NCI-H1694 treated with DMSO at 0.1 percent for 48 hours (cell line): ENCODE results near the gene CYTH3.

Source experiments
- DNase-seq: peaks from one replicate; lab custom pipeline; 2025; lab: John Stamatoyannopoulos, UW

The CYTH3 gene

GRCh38 chr7:6165521-6166320, 106.7 kb downstream of the CYTH3 start:
- DNase-seq, result no peak

- no peak for DNase-seq
Observed at GRCh38 chr7:6165075-6165474, 107.3 kb downstream of the CYTH3 start.

GRCh38 chr7:6164491-6164890, 107.9 kb downstream of the CYTH3 start:
- DNase-seq, result no peak

GRCh38 chr7:6164010-6164409, 108.4 kb downstream of the CYTH3 start:
- no peak for DNase-seq

GRCh38 chr7:6163402-6163801, 109.0 kb downstream of the CYTH3 start:
- DNase-seq, result no peak

- no peak for DNase-seq
Observed at GRCh38 chr7:6162650-6163366, 109.6 kb downstream of the CYTH3 start.

- no peak for DNase-seq
Observed at GRCh38 chr7:6162331-6162620, 110.1 kb downstream of the CYTH3 start.

GRCh38 chr7:6161463-6162330, 110.7 kb downstream of the CYTH3 start:
- DNase-seq, result no peak

GRCh38 chr7:6160191-6160623, 112.2 kb downstream of the CYTH3 start:
- DNase-seq, result peak; percentile 12

- DNase-seq, result no peak
Observed at GRCh38 chr7:6159524-6160031, 112.8 kb downstream of the CYTH3 start.

- DNase-seq, result no peak
Observed at GRCh38 chr7:6159097-6159483, 113.3 kb downstream of the CYTH3 start.

GRCh38 chr7:6158424-6159096, 113.9 kb downstream of the CYTH3 start:
- DNase-seq, result no peak

- no peak for DNase-seq
Observed at GRCh38 chr7:6157685-6158423, 114.6 kb downstream of the CYTH3 start.

- no peak for DNase-seq
Observed at GRCh38 chr7:6156734-6157133, 115.7 kb downstream of the CYTH3 start.

- no peak for DNase-seq
Observed at GRCh38 chr7:6155596-6155995, 116.8 kb downstream of the CYTH3 start.

- no peak for DNase-seq
Observed at GRCh38 chr7:6154542-6155404, 117.7 kb downstream of the CYTH3 start.

GRCh38 chr7:6153646-6154541, 118.5 kb downstream of the CYTH3 start:
- DNase-seq, result no peak

- DNase-seq, result no peak
Observed at GRCh38 chr7:6151994-6152735, 120.3 kb downstream of the CYTH3 start.
